ENCODE results near the gene CD3E. TPM values are rescaled to one million over a fixed set of nuclear protein-coding genes. Genes with fewer than 3 reads are reported as not detected.

CD3E gene
- total RNA-seq, 1 experiment from 2014 or later = not detected

DNA sequence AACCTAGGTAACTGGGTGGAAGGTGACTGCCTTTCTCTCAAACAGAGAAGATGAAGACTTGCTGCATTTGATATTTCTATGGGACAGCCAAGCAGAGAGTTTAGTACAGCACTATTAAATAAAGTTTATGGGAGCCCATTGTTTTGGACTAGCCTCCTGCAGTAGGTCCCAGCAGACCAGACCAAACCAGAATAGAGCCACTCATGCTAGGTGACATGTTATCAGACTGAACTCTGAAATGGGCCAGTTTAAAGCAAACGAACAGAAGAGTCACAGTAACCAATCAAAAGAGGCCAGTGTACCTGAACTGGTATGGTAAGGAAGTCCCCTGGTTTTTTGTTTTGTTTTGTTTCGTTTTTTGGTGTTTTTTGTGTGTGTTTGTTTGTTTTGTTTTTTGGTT lies 32.5 kb upstream of the CD3E start:
- Mint-ChIP-seq H3K4me1 (peaks cover 4 to 7% of the 10 kb centered on the region in 2 experiments), H3K4me3 (no peak overlapping the region), H3K9me3 (no peaks in the 10 kb centered on the region), H3K27me3 (ENCODE audit: low read depth) (peaks cover 56% of the 10 kb centered on the region), H3K27ac (no peak overlapping the region), H3K36me3 (ENCODE audit: insufficient read depth in 1 of 3, low read depth in 3 of 3) (no peaks in the 10 kb centered on the region)
- Histone ChIP-seq H2BK12ac (ENCODE audit: insufficient read length, low read depth, low read length) (no peak overlapping the region), H3K14ac (ENCODE audit: insufficient read depth, low read length) (no peak overlapping the region), H2AFZ (ENCODE audit: low read length) (no peak overlapping the region), H2BK5ac (ENCODE audit: insufficient read length, low read length) (no peak overlapping the region), H3K18ac (ENCODE audit: insufficient read length, low read depth, low read length) (no peak overlapping the region), H3K79me2 (ENCODE audit: insufficient read depth, low read length) (no peaks in the 10 kb centered on the region), H3K4me2 (ENCODE audit: insufficient read depth, insufficient read length, low read length) (no peak overlapping the region), H3K4me1 (ENCODE audit: insufficient read depth, low read length) (no peaks in the 10 kb centered on the region), H4K20me1 (ENCODE audit: control insufficient read depth, insufficient read depth, insufficient read length) (no peaks in the 10 kb centered on the region), H3K9ac (ENCODE audit: extremely low read depth, insufficient read length, low read length) (no peak overlapping the region), H3K27ac (ENCODE audit: insufficient read length, low read depth, low read length) (no peak overlapping the region), H2BK120ac (ENCODE audit: low read depth, low read length, poor library complexity, severe bottlenecking) (no peak overlapping the region), H3T11ph (ENCODE audit: low read length) (no peak overlapping the region), H3K23ac (ENCODE audit: insufficient read length, low read depth, low read length) (no peak overlapping the region), H4K8ac (replicated peaks; ENCODE audit: insufficient read length, low read depth, low read length) (no peak overlapping the region), H2BK20ac (ENCODE audit: low read depth, low read length, poor library complexity, severe bottlenecking) (no peak overlapping the region), H3K23me2 (ENCODE audit: insufficient read length, low read depth, low read length, poor library complexity, severe bottlenecking) (no peaks in the 10 kb centered on the region), H4K5ac (ENCODE audit: insufficient read length, low read depth, low read length) (no peak overlapping the region), H3K4ac (ENCODE audit: low read depth, low read length) (no peak overlapping the region), H3K27me3 (ENCODE audit: insufficient read depth, low read length) (no peaks in the 10 kb centered on the region), H4K91ac (ENCODE audit: insufficient read length, low read depth, low read length) (no peak overlapping the region), H2AK5ac (ENCODE audit: insufficient read length, low read length) (no peak overlapping the region), H3K56ac (ENCODE audit: insufficient read length, low read depth, low read length) (no peak overlapping the region), H3K79me1 (ENCODE audit: insufficient read depth, low read depth, low read length, poor library complexity, severe bottlenecking) (no peaks in the 10 kb centered on the region), H2BK15ac (ENCODE audit: low read depth, low read length) (no peak overlapping the region), H3K9me3 (ENCODE audit: control insufficient read depth, low read depth, low read length) (no peaks in the 10 kb centered on the region)
- DNase-seq = no peak
- TF ChIP-seq, protein P1, sequence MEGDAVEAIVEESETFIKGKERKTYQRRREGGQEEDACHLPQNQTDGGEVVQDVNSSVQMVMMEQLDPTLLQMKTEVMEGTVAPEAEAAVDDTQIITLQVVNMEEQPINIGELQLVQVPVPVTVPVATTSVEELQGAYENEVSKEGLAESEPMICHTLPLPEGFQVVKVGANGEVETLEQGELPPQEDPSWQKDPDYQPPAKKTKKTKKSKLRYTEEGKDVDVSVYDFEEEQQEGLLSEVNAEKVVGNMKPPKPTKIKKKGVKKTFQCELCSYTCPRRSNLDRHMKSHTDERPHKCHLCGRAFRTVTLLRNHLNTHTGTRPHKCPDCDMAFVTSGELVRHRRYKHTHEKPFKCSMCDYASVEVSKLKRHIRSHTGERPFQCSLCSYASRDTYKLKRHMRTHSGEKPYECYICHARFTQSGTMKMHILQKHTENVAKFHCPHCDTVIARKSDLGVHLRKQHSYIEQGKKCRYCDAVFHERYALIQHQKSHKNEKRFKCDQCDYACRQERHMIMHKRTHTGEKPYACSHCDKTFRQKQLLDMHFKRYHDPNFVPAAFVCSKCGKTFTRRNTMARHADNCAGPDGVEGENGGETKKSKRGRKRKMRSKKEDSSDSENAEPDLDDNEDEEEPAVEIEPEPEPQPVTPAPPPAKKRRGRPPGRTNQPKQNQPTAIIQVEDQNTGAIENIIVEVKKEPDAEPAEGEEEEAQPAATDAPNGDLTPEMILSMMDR (conservative IDR thresholded peaks at IDR 0.05) = no peak
- no CpG with 5 or more reads among the region's 2 CpGs for WGBS (ENCODE audit: extremely low coverage, insufficient read length, low lambda C conversion rate)

All from H9 (cell line).